ENCODE measurements around the gene SMIM45.

SMIM45 gene

GRCh38 chr22:41913842-41914534 is 38.0 kb upstream of the SMIM45 start:
- CTCF ChIA-PET = interaction anchor here (0.7 kb wide), 1 partner anchor 213 kb away, joined by 3 read pairs; no protein-coding TSS in a partner anchor

GRCh38 chr22:41914611-41915034 is 37.3 kb upstream of the SMIM45 start:
- ChIA-PET CTCF (interaction anchor here (0.7 kb wide), 1 partner anchor 213 kb away, joined by 3 read pairs; no protein-coding TSS in a partner anchor), POLR2A (no interaction called here)

More at GRCh38 chr22:41913842-41914534, 38.0 kb upstream of the SMIM45 start:
- POLR2A ChIA-PET = interaction anchor here (1.1 kb wide), 1 partner anchor 11 kb away, joined by 3 read pairs; no protein-coding TSS in a partner anchor

- ChIA-PET CTCF (interaction anchor here (0.9 kb wide), 1 partner anchor 26 kb away, joined by 3 read pairs; no protein-coding TSS in a partner anchor), POLR2A (no interaction called here)
Measured at GRCh38 chr22:41915035-41915785, 36.7 kb upstream of the SMIM45 start, which contains the start of gene SHISA8. SHISA8 (minus strand) TSS chr22:41915074; CDS start chr22:41914667, 407 bp downstream.

- CTCF ChIA-PET = interaction anchor here (0.9 to 2.2 kb wide), 2 partner anchors 10 to 25 kb away, joined by 3 to 9 read pairs; no protein-coding TSS in a partner anchor
- POLR2A ChIA-PET = interaction anchor here (1.4 kb wide), 1 partner anchor 10 kb away, joined by 8 read pairs; no protein-coding TSS in a partner anchor
Measured at GRCh38 chr22:41915786-41916493, 36.0 kb upstream of the SMIM45 start.

- CTCF ChIA-PET = interaction anchor here (0.8 to 2.2 kb wide), 2 partner anchors 9 to 18 kb away, joined by 3 to 9 read pairs; no protein-coding TSS in a partner anchor
- POLR2A ChIA-PET = interaction anchor here (1.4 to 1.5 kb wide), 2 partner anchors 9 to 84 kb away, joined by 3 to 8 read pairs; partner anchors contain the start of gene SREBF2
Measured at GRCh38 chr22:41916745-41917358, 35.1 kb upstream of the SMIM45 start.

GRCh38 chr22:41917375-41917902 is 34.5 kb upstream of the SMIM45 start:
- POLR2A ChIA-PET = interaction anchor here (1.5 kb wide), 1 partner anchor 85 kb away, joined by 3 read pairs; the partner anchor contains the start of gene SREBF2
- CTCF ChIA-PET = interaction anchor here (0.8 to 2.2 kb wide), 2 partner anchors 8 to 18 kb away, joined by 3 to 9 read pairs; no protein-coding TSS in a partner anchor

GRCh38 chr22:41917903-41918791 is 33.8 kb upstream of the SMIM45 start:
- ChIA-PET POLR2A (interaction anchor here (1.5 kb wide), 1 partner anchor 85 kb away, joined by 3 read pairs; the partner anchor contains the start of gene SREBF2), CTCF (interaction anchor here (2.2 kb wide), 1 partner anchor 8 kb away, joined by 9 read pairs; no protein-coding TSS in a partner anchor)

GRCh38 chr22:41919357-41920224 is 32.4 kb upstream of the SMIM45 start:
- ChIA-PET CTCF (interaction anchor here (0.6 to 1.3 kb wide), 2 partner anchors 21 to 82 kb away, joined by 3 to 4 read pairs; no protein-coding TSS in a partner anchor), POLR2A (interaction anchor here (0.6 to 1.1 kb wide), 2 partner anchors 15 to 28 kb away, joined by 4 to 5 read pairs; no protein-coding TSS in a partner anchor)

- ChIA-PET CTCF (interaction anchor here (1.1 kb wide), 1 partner anchor 36 kb away, joined by 3 read pairs; no protein-coding TSS in a partner anchor), POLR2A (no interaction called here)
Measured at GRCh38 chr22:41920271-41920976, 31.5 kb upstream of the SMIM45 start.

- ChIA-PET POLR2A (interaction anchor here (1.1 kb wide), 1 partner anchor 12 kb away, joined by 3 read pairs; no protein-coding TSS in a partner anchor), CTCF (interaction anchor here (7.5 kb wide), 1 partner anchor 16 kb away, joined by 89 read pairs; no protein-coding TSS in a partner anchor)
Measured at GRCh38 chr22:41922328-41922727, 29.6 kb upstream of the SMIM45 start.

- ChIA-PET POLR2A (interaction anchor here (1.1 kb wide), 1 partner anchor 11 kb away, joined by 3 read pairs; no protein-coding TSS in a partner anchor), CTCF (interaction anchor here (7.5 kb wide), 1 partner anchor 15 kb away, joined by 89 read pairs; no protein-coding TSS in a partner anchor)
Measured at GRCh38 chr22:41922940-41923594, 28.9 kb upstream of the SMIM45 start.

GRCh38 chr22:41923595-41924276 is 28.2 kb upstream of the SMIM45 start:
- CTCF ChIA-PET = interaction anchor here (7.5 kb wide), 1 partner anchor 14 kb away, joined by 89 read pairs; no protein-coding TSS in a partner anchor
- POLR2A ChIA-PET = interaction anchor here (0.6 kb wide), 1 partner anchor 11 kb away, joined by 4 read pairs; no protein-coding TSS in a partner anchor

- ChIA-PET POLR2A (interaction anchor here (0.5 to 2.6 kb wide), 9 partner anchors 10 to 193 kb away, joined by 3 to 23 read pairs (median 4); partner anchors contain the start of genes CCDC134 and SREBF2), CTCF (interaction anchor here (0.5 to 7.5 kb wide), 21 partner anchors 9 to 447 kb away, joined by 3 to 89 read pairs (median 4); partner anchors contain the start of genes CCDC134 and CENPM)
Measured at GRCh38 chr22:41925783-41926460, 26.0 kb upstream of the SMIM45 start.

All from activated CD8-positive, alpha-beta memory T cell treated with anti-CD3 and anti-CD28 coated beads for 36 hours (primary cell).